ENCODE data around the gene LCN6. TPM values are rescaled to one million over a fixed set of nuclear protein-coding genes. Genes with fewer than 3 reads are reported as not detected.
A peak's percentile ranks its signal among the peaks of the same experiment; 100 is the strongest.

Gene LCN6
- total and polyA plus RNA-seq, 12 donors, result 1.5 to 261 (median 4.6) TPM

GRCh38 chr9:136726631-136727191 lies 21.6 kb downstream of the LCN6 start:
- peak in 3 of 8 donors; percentile 16 to 30 (median 19) for ATAC-seq
- peak in 8 of 9 donors; percentile 23 to 62 (median 38) for TF ChIP-seq CTCF (IDR thresholded peaks at IDR 0.05)
- Histone ChIP-seq H3K4me1 (peaks cover 16 to 68% (median 61%) of the 10 kb centered on the region in 9 donors), H3K27ac (peak overlapping the region in 9 of 10 donors; percentile 39 to 92 (median 85)), H3K36me3 (peaks cover 3 to 54% (median 33%) of the 10 kb centered on the region in 9 donors), H3K9me3 (no peaks in the 10 kb centered on the region), H3K4me3 (peak overlapping the region; percentile 63 to 98 (median 82)), H3K27me3 (no peaks in the 10 kb centered on the region)
- 15 to 17% methylated on average over 18 of the region's 18 CpGs for WGBS, 2 donors
- DNase-seq, result no peak
- intact Hi-C loops (cut with DNase I), result loop anchor here in 2 of 10 donors (5.0 kb wide), 1 partner anchor 39 kb away; the partner anchor contains the start of gene AGPAT2 (in 2 of the 2)

DNA sequence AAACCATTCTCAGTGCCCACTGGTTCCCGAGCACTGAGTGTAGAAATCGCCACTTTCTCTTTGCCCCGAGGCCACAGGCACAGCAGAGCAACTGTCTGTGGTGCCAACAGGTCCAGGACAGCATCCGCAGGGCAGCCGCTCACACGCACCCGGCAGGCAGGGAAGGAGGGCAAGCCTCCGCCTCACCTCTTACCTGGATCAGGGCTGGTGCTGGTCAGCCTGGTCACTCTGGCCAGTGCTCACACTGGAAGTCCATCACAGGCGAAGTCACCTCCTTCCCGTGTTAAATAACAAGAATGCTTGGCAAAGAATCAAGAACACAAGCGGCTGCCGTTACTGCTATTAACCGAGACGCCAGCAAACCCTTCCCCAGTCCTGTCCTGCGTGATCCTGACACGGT lies 22.2 kb downstream of the LCN6 start:
- no peaks in the 10 kb centered on the region for H3K27me3 ChIP-seq
- H3K4me3 ChIP-seq, result peak overlapping the region; percentile 63 to 98 (median 82)
- intact Hi-C loops (cut with DNase I), result loop anchor here in 2 of 10 donors (5.0 kb wide), 1 partner anchor 39 kb away; the partner anchor contains the start of gene AGPAT2 (in 2 of the 2)
- ATAC-seq, result peak in 1 of 8 donors; percentile 3
- H3K9me3 ChIP-seq, result no peaks in the 10 kb centered on the region
- 36 to 54% methylated on average over 16 of the region's 16 CpGs for WGBS, 2 donors
- peak overlapping the region in 8 of 10 donors; percentile 23 to 92 (median 86) for H3K27ac ChIP-seq
- DNase-seq, result no peak
- H3K36me3 ChIP-seq, result peaks cover 3 to 59% (median 34%) of the 10 kb centered on the region in 9 donors
- TF ChIP-seq CTCF (IDR thresholded peaks at IDR 0.05), result no peak
- H3K4me1 ChIP-seq, result peaks cover 18 to 74% (median 66%) of the 10 kb centered on the region in 9 donors

- H3K4me1 ChIP-seq, result peaks cover 23 to 79% (median 71%) of the 10 kb centered on the region in 9 donors
Measured at GRCh38 chr9:136725612-136726011, 22.7 kb downstream of the LCN6 start.

More at GRCh38 chr9:136725612-136726011, 22.7 kb downstream of the LCN6 start:
- peaks cover 3 to 62% (median 34%) of the 10 kb centered on the region in 9 donors for H3K36me3 ChIP-seq
- intact Hi-C loops (cut with DNase I), result loop anchor here in 2 of 10 donors (5.0 kb wide), 1 partner anchor 38 kb away; the partner anchor contains the start of gene AGPAT2 (in 2 of the 2)
- H3K27ac ChIP-seq, result peak overlapping the region in 5 of 10 donors; percentile 5 to 92 (median 86)
- no peaks in the 10 kb centered on the region for H3K9me3 ChIP-seq
- no peaks in the 10 kb centered on the region for H3K27me3 ChIP-seq
- no peak for TF ChIP-seq CTCF (IDR thresholded peaks at IDR 0.05)
- peak overlapping the region; percentile 63 to 98 (median 82) for H3K4me3 ChIP-seq
- DNase-seq (no peak), ATAC-seq (no peak)
- WGBS, 2 donors, result 58 to 67% methylated on average over 10 of the region's 10 CpGs

Measured in heart right ventricle (tissue), 16 donors.